ENCODE measurements around the gene PHLDB2. TPM values are rescaled to one million over a fixed set of nuclear protein-coding genes. Genes with fewer than 3 reads are reported as not detected.

The PHLDB2 gene
- total and polyA plus RNA-seq, 10 of the 15 experiments (the other 5 are each of a cell fraction or from before 2014, with no cell fraction given), result 0.03 to 0.67 (median 0.40) TPM

GRCh38 chr3:112012205-112012992, 153.3 kb downstream of the PHLDB2 start:
- in situ Hi-C loops (cut with MboI), result no loop called here
- Histone ChIP-seq H3K27ac (ENCODE audit: control insufficient read depth, insufficient read depth) (no peak overlapping the region), H3K9me3 (replicated peaks; ENCODE audit: control insufficient read depth, insufficient read depth, low read length) (no peaks in the 10 kb centered on the region), H3K4me1 (ENCODE audit: control insufficient read depth, insufficient read depth, low read length) (no peaks in the 10 kb centered on the region), H3K4me3 (no peak overlapping the region), H3K27me3 (replicated peaks in 1 of 2; ENCODE audit: control insufficient read depth in 2 of 2, insufficient read depth in 2 of 2, low read length in 1 of 2) (no peaks in the 10 kb centered on the region; a peak in 1 of 4 replicates), H4K20me1 (ENCODE audit: control insufficient read depth, insufficient read depth) (no peaks in the 10 kb centered on the region), H3K9ac (ENCODE audit: control insufficient read depth, insufficient read depth, low read length) (no peak overlapping the region), H3K4me2 (ENCODE audit: control insufficient read depth, insufficient read depth) (no peak overlapping the region), H3K79me2 (ENCODE audit: control insufficient read depth, insufficient read depth, low read length) (no peaks in the 10 kb centered on the region), H3K36me3 (ENCODE audit: control insufficient read depth in 2 of 2, insufficient read depth in 2 of 2, low read length in 1 of 2) (no peaks in the 10 kb centered on the region), H2AFZ (ENCODE audit: control insufficient read depth, low read depth, low read length) (no peak overlapping the region)
- SMC1A ChIA-PET (ENCODE audit: uncharacterized antibody, unreplicated experiment), result interaction anchor here (0.5 to 15.1 kb wide), 27 partner anchors 17 to 344 kb away, joined by 3 to 417 read pairs (median 7); partner anchors contain the start of genes ABHD10 and TAGLN3
- DNase-seq (ENCODE audit: low read depth, low spot score) (no peak), ATAC-seq (no peak), FAIRE-seq (no peak)
- WGBS (ENCODE audit: insufficient coverage, insufficient replicate concordance, low lambda C conversion rate, missing lambda C conversion rate), result 63% methylated on average over 6 of the region's 6 CpGs
- no TSS peak for BruUV-seq (replicated peaks)
- RAD21 ChIA-PET (ENCODE audit: unreplicated experiment), result interaction anchor here (0.5 to 6.0 kb wide), 27 partner anchors 9 to 963 kb away, joined by 3 to 158 read pairs (median 8); partner anchors contain the start of genes ABHD10, CD200R1, PHLDB2 and TAGLN3
- CTCF ChIA-PET, result interaction anchor here (0.8 to 10.9 kb wide), 34 partner anchors 9 to 343 kb away, joined by 3 to 467 read pairs (median 12); partner anchors contain the start of genes ABHD10, PHLDB2, TAGLN3 and TMPRSS7
- POLR2A ChIA-PET, result interaction anchor here (0.6 to 2.5 kb wide), 5 partner anchors 8 to 304 kb away, joined by 5 to 9 read pairs (median 8); partner anchors contain the start of gene ABHD10
- intact Hi-C loops (cut with micrococcal nuclease; ENCODE audit: unreplicated experiment), result no loop called here
- TF ChIP-seq ZNF622 (IDR thresholded peaks at IDR 0.05) (no peak), E2F4 (IDR thresholded peaks at IDR 0.05; ENCODE audit: low read depth, low read length) (no peak), HDAC6 (IDR thresholded peaks at IDR 0.05; ENCODE audit: unreplicated experiment) (no peak), TAF1 (IDR thresholded peaks at IDR 0.05; ENCODE audit: borderline replicate concordance, low read depth, low read length) (no peak), TBL1XR1 (IDR thresholded peaks at IDR 0.05; ENCODE audit: low read depth, low read length) (no peak), EZH2 (IDR thresholded peaks at IDR 0.05; ENCODE audit: borderline replicate concordance, control insufficient read depth, low read depth, low read length) (no peak), RB1 (IDR thresholded peaks at IDR 0.05; ENCODE audit: borderline replicate concordance) (no peak), NFYA (IDR thresholded peaks at IDR 0.05; ENCODE audit: borderline replicate concordance, low read depth, low read length) (no peak), SUPT20H (IDR thresholded peaks at IDR 0.05; ENCODE audit: borderline replicate concordance, control insufficient read depth, low read depth, low read length) (no peak), SIN3A (IDR thresholded peaks at IDR 0.05; ENCODE audit: low read depth, low read length) (no peak), ZNF24 (IDR thresholded peaks at IDR 0.05) (no peak)
- TF ChIP-seq, protein P1, sequence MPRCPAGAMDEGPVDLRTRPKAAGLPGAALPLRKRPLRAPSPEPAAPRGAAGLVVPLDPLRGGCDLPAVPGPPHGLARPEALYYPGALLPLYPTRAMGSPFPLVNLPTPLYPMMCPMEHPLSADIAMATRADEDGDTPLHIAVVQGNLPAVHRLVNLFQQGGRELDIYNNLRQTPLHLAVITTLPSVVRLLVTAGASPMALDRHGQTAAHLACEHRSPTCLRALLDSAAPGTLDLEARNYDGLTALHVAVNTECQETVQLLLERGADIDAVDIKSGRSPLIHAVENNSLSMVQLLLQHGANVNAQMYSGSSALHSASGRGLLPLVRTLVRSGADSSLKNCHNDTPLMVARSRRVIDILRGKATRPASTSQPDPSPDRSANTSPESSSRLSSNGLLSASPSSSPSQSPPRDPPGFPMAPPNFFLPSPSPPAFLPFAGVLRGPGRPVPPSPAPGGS (IDR thresholded peaks at IDR 0.05; ENCODE audit: borderline replicate concordance, insufficient read depth, low read depth, low read length, poor library complexity, severe bottlenecking), result no peak
- TF ChIP-seq, protein P2, sequence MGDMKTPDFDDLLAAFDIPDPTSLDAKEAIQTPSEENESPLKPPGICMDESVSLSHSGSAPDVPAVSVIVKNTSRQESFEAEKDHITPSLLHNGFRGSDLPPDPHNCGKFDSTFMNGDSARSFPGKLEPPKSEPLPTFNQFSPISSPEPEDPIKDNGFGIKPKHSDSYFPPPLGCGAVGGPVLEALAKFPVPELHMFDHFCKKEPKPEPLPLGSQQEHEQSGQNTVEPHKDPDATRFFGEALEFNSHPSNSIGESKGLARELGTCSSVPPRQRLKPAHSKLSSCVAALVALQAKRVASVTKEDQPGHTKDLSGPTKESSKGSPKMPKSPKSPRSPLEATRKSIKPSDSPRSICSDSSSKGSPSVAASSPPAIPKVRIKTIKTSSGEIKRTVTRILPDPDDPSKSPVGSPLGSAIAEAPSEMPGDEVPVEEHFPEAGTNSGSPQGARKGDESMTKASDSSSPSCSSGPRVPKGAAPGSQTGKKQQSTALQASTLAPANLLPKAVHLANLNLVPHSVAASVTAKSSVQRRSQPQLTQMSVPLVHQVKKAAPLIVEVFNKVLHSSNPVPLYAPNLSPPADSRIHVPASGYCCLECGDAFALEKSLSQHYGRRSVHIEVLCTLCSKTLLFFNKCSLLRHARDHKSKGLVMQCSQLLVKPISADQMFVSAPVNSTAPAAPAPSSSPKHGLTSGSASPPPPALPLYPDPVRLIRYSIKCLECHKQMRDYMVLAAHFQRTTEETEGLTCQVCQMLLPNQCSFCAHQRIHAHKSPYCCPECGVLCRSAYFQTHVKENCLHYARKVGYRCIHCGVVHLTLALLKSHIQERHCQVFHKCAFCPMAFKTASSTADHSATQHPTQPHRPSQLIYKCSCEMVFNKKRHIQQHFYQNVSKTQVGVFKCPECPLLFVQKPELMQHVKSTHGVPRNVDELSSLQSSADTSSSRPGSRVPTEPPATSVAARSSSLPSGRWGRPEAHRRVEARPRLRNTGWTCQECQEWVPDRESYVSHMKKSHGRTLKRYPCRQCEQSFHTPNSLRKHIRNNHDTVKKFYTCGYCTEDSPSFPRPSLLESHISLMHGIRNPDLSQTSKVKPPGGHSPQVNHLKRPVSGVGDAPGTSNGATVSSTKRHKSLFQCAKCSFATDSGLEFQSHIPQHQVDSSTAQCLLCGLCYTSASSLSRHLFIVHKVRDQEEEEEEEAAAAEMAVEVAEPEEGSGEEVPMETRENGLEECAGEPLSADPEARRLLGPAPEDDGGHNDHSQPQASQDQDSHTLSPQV (IDR thresholded peaks at IDR 0.05), result no peak
